H9 (cell line): Measurements from ENCODE around the gene INO80B. TPM values are rescaled to one million over a fixed set of nuclear protein-coding genes. Genes with fewer than 3 reads are reported as not detected.

Source experiments
- DNase-seq: peaks from one replicate; pipeline ENCODE4 v3.0.0-alpha.2; 2017
- H2AFZ ChIP-seq: one replicate; pipeline ENCODE4 v1.6.1; 2013; ENCODE audit warnings: mild to moderate bottlenecking, low read length, control low read depth, moderate library complexity
- H2AK5ac ChIP-seq: 2 replicates; pipeline ENCODE4 v1.6.1; 2013; ENCODE audit warnings: low read length, control low read depth, mixed read lengths; ENCODE audit not compliant: insufficient read length
- H2BK120ac ChIP-seq: one replicate; pipeline ENCODE4 v1.6.1; 2013; ENCODE audit warnings: low read depth, mild to moderate bottlenecking, low read length, control low read depth, inconsistent platforms; ENCODE audit not compliant: poor library complexity, severe bottlenecking
- H2BK12ac ChIP-seq: 2 replicates; pipeline ENCODE4 v1.6.1; 2013; ENCODE audit warnings: low read length, control low read depth, mixed read lengths, low read depth; ENCODE audit not compliant: insufficient read length
- H2BK15ac ChIP-seq: 2 replicates; pipeline ENCODE4 v1.6.1; 2013; ENCODE audit warnings: low read depth, low read length, control low read depth
- H2BK20ac ChIP-seq: one replicate; pipeline ENCODE4 v1.6.1; 2013; ENCODE audit warnings: low read depth, mild to moderate bottlenecking, low read length, control low read depth, inconsistent platforms; ENCODE audit not compliant: poor library complexity, severe bottlenecking
- H2BK5ac ChIP-seq: 2 replicates; pipeline ENCODE4 v1.6.1; 2013; ENCODE audit warnings: low read length, control low read depth, mixed read lengths; ENCODE audit not compliant: insufficient read length
- H3K14ac ChIP-seq: 2 replicates; pipeline ENCODE4 v1.6.1; 2013; ENCODE audit warnings: low read length, control low read depth; ENCODE audit not compliant: insufficient read depth
- H3K18ac ChIP-seq: 2 replicates; pipeline ENCODE4 v1.6.1; 2013; ENCODE audit warnings: low read depth, mild to moderate bottlenecking, mixed read lengths, low read length, control low read depth; ENCODE audit not compliant: insufficient read length
- H3K23ac ChIP-seq: 2 replicates; pipeline ENCODE4 v1.6.1; 2013; ENCODE audit warnings: low read length, control low read depth, mixed read lengths, low read depth; ENCODE audit not compliant: insufficient read length
- H3K23me2 ChIP-seq: 2 replicates; pipeline ENCODE4 v1.6.1; 2013; ENCODE audit warnings: low read depth, mild to moderate bottlenecking, mixed read lengths, low read length, control low read depth; ENCODE audit not compliant: insufficient read length, poor library complexity, severe bottlenecking
- H3K27ac ChIP-seq: 2 replicates; pipeline ENCODE4 v1.5.1; 2013; ENCODE audit warnings: low read length, control low read depth, mixed read lengths, low read depth; ENCODE audit not compliant: insufficient read length
- H3K27me3 ChIP-seq: 2 replicates; pipeline ENCODE4 v1.6.1; 2013; ENCODE audit warnings: low read length, control low read depth, inconsistent platforms; ENCODE audit not compliant: insufficient read depth
- H3K4ac ChIP-seq: 2 replicates; pipeline ENCODE4 v1.6.1; 2013; ENCODE audit warnings: low read depth, mild to moderate bottlenecking, control low read depth, inconsistent platforms, low read length, moderate library complexity
- H3K4me1 ChIP-seq: 2 replicates; pipeline ENCODE4 v1.6.1; 2013; ENCODE audit warnings: low read length, control low read depth, inconsistent platforms; ENCODE audit not compliant: insufficient read depth
- H3K4me2 ChIP-seq: 2 replicates; pipeline ENCODE4 v1.6.1; 2013; ENCODE audit warnings: low read length, control low read depth, mixed read lengths; ENCODE audit not compliant: insufficient read length, insufficient read depth
- H3K56ac ChIP-seq: 2 replicates; pipeline ENCODE4 v1.6.1; 2013; ENCODE audit warnings: low read depth, mild to moderate bottlenecking, mixed read lengths, low read length, control low read depth; ENCODE audit not compliant: insufficient read length
- H3K79me1 ChIP-seq: 2 replicates; pipeline ENCODE4 v1.6.1; 2013; ENCODE audit warnings: low read depth, mild to moderate bottlenecking, moderate library complexity, low read length, control low read depth, inconsistent platforms; ENCODE audit not compliant: insufficient read depth, poor library complexity, severe bottlenecking
- H3K79me2 ChIP-seq: 2 replicates; pipeline ENCODE4 v1.6.1; 2013; ENCODE audit warnings: low read length, control low read depth, inconsistent platforms; ENCODE audit not compliant: insufficient read depth
- H3K9ac ChIP-seq: 2 replicates; pipeline ENCODE4 v1.6.1; 2013; ENCODE audit warnings: low read length, control low read depth, mixed read lengths; ENCODE audit not compliant: insufficient read length; ENCODE audit errors: extremely low read depth
- H3K9me3 ChIP-seq: one replicate; pipeline ENCODE4 v1.6.1; 2013; ENCODE audit warnings: low read depth, low read length, inconsistent platforms; ENCODE audit not compliant: control insufficient read depth
- H3T11ph ChIP-seq: one replicate; pipeline ENCODE4 v1.6.1; 2013; ENCODE audit warnings: mild to moderate bottlenecking, low read length, control low read depth, inconsistent platforms
- H4K20me1 ChIP-seq: one replicate; pipeline ENCODE4 v1.6.1; 2013; ENCODE audit not compliant: control insufficient read depth, insufficient read length, insufficient read depth
- H4K5ac ChIP-seq: 2 replicates; pipeline ENCODE4 v1.6.1; 2013; ENCODE audit warnings: low read depth, mild to moderate bottlenecking, mixed read lengths, low read length, control low read depth; ENCODE audit not compliant: insufficient read length
- H4K8ac ChIP-seq: replicated peaks from 2 replicates; pipeline ENCODE4 v1.6.1; 2013; ENCODE audit warnings: low read length, control low read depth, mixed read lengths, low read depth; ENCODE audit not compliant: insufficient read length
- H4K91ac ChIP-seq: 2 replicates; pipeline ENCODE4 v1.6.1; 2013; ENCODE audit warnings: low read depth, mild to moderate bottlenecking, moderate library complexity, mixed read lengths, low read length, control low read depth; ENCODE audit not compliant: insufficient read length
- H3K27ac Mint-ChIP-seq, 3 experiments: 2 replicates in 2 of 3; 3 replicates in 1 of 3; pipeline ENCODE4 v1.8.0; 2020 to 2021; ENCODE audit warnings: mixed read lengths in 3 of 3, mild to moderate bottlenecking in 1 of 3, moderate library complexity in 1 of 3
- H3K27me3 Mint-ChIP-seq: 2 replicates; pipeline ENCODE4 v1.8.0; 2021; ENCODE audit warnings: low read depth, mild to moderate bottlenecking, moderate library complexity, mixed read lengths
- H3K36me3 Mint-ChIP-seq, 3 experiments: 2 replicates in 2 of 3; 3 replicates in 1 of 3; pipeline ENCODE4 v1.8.0; 2020 to 2021; ENCODE audit warnings: low read depth in 3 of 3, mixed read lengths in 3 of 3; ENCODE audit not compliant: insufficient read depth in 1 of 3
- H3K4me1 Mint-ChIP-seq, 2 experiments: 2 replicates each; pipeline ENCODE4 v1.8.0; 2020; ENCODE audit warnings: mixed read lengths in 2 of 2
- H3K4me3 Mint-ChIP-seq, 2 experiments: 2 replicates in 1 of 2; 3 replicates in 1 of 2; pipeline ENCODE4 v1.8.0; 2020 to 2021; ENCODE audit warnings: mild to moderate bottlenecking in 2 of 2, mixed read lengths in 2 of 2, moderate library complexity in 1 of 2
- H3K9me3 Mint-ChIP-seq, 2 experiments: 2 replicates in 1 of 2; 3 replicates in 1 of 2; pipeline ENCODE4 v1.8.0; 2020; ENCODE audit warnings: mild to moderate bottlenecking in 2 of 2, mixed read lengths in 2 of 2, moderate library complexity in 1 of 2
- CTCF ChIP-seq: fragments of 200-600 bp; sonication (generic); conservative IDR thresholded peaks from 3 replicates; pipeline ENCODE4 v1.8.0; 2021; ENCODE audit warnings: antibody characterized with exemption, mild to moderate bottlenecking
- WGBS: extraction: QIAGEN DNeasy Blood & Tissue Kit; methylation state at CpG from one replicate; pipeline ENCODE4 v1.1.7; 2013; ENCODE audit warnings: missing lambda C conversion rate, low lambda C conversion rate, mixed read lengths; ENCODE audit not compliant: insufficient read length; ENCODE audit errors: extremely low coverage; 5-methylcytosine and 5-hydroxymethylcytosine counted together
- total RNA-seq: library from RNA; stranded (reverse); gene quantifications from 2 replicates; pipeline ENCODE4 v1.2.1, GENCODE V29; 2021

Gene INO80B
- total RNA-seq, 1 experiment from 2014 or later: 17.6 TPM

- Histone ChIP-seq H3K9me3 (no peaks in the 10 kb centered on the region), H3K4ac (no peak overlapping the region), H3K23ac (no peak overlapping the region), H3K4me1 (no peaks in the 10 kb centered on the region), H2BK20ac (no peak overlapping the region), H2AK5ac (no peak overlapping the region), H3K27me3 (no peaks in the 10 kb centered on the region), H3K79me1 (no peaks in the 10 kb centered on the region), H3K18ac (no peak overlapping the region), H4K91ac (no peak overlapping the region), H2BK15ac (no peak overlapping the region), H3K14ac (peak overlapping the region; percentile 45; the same call in 1 of the 2 replicates), H4K8ac (no peak overlapping the region), H4K5ac (peak overlapping the region; percentile 37), H4K20me1 (no peaks in the 10 kb centered on the region), H2BK120ac (no peak overlapping the region), H3T11ph (no peak overlapping the region), H3K4me2 (peak overlapping the region; percentile 82), H2BK12ac (no peak overlapping the region), H3K56ac (no peak overlapping the region), H2AFZ (no peak overlapping the region), H3K79me2 (no peaks in the 10 kb centered on the region), H3K23me2 (peaks cover 8% of the 10 kb centered on the region), H2BK5ac (no peak overlapping the region), H3K27ac (peak overlapping the region; percentile 83), H3K9ac (peak overlapping the region; percentile 71)
- no peak for DNase-seq
- Mint-ChIP-seq H3K27me3 (peaks cover 3% of the 10 kb centered on the region), H3K4me1 (peaks cover 11 to 12% of the 10 kb centered on the region in 2 experiments), H3K27ac (peak overlapping the region; percentile 98 to 99 (median 98)), H3K4me3 (peak overlapping the region; percentile 96 to 98), H3K9me3 (no peaks in the 10 kb centered on the region; a peak in 1 of 5 replicates), H3K36me3 (peaks cover 13 to 26% (median 23%) of the 10 kb centered on the region in 3 experiments)
- TF ChIP-seq CTCF: no peak
- WGBS: no CpG with 5 or more reads among the region's 7 CpGs
Observed at GRCh38 chr2:74472945-74473258, 18.0 kb downstream of the INO80B start.
